Stimulated activated CD8-positive, alpha-beta memory T cell treated with anti-CD3 and anti-CD28 coated beads, Interleukin-7, amount 100 ng/mL, for 24 hours (primary cell): ENCODE data around the gene LAMA2.

ENCODE experiments used
- DNase-seq: peaks from one replicate; pipeline ENCODE4 v3.0.0-alpha.2; 2020; ENCODE audit warnings: low read depth

LAMA2 gene

DNA sequence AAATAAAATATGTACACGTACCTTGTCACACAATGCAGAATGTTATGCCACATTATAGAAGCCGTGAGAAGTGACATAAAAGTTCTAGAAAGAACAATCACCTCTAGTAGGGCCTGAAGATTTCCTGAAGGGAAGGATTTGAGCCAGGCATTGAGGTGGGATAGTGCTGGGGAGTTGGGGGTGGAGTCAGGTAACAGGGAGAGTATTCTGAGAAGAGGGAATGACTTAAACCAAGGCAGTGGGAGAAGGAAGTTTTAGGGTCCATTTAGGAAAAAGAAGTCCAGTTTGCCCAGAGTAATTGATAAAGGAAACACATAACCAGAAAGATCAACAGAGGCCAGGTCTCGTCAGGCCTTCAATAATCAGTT, 564.2 kb downstream of the LAMA2 start:
- no peak for DNase-seq

DNA sequence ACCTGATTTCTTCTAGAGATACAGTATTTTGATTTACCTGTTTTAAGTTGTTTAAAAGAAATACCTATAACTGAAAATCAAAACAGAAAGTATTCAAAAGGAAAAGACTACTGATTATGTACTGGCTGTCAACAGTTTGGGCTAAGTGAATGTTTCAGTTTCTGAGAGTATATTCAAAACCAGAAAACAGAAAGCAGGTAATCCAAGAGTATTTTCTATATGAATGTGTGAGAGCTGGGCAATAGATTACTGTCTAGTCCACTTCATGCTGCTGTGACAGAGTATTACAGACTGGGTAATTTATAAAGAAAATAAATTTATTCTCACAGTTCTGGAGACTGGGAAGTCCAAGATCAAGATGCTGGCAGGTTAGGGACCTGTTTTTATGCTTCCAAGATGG, 566.0 kb downstream of the LAMA2 start:
- no peak for DNase-seq

DNA sequence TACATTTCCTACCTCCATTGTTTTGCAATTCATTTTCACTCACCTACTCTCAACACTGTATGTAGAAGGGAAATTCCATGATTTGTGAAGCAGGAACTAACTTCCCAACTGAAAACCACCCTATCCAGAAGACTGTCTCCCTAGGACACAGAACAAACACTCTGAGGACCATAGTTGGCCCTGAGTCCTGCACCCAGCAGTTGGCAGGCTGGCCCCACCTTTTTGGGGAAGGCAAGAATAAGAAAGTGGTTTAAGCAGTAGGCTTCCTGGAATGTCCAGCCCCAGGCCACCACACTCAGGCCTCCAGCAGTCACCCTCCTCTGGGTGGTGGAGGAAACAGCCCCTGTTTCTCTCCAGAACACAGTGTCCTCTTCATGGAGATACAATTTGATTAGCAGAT, 568.2 kb downstream of the LAMA2 start:
- no peak for DNase-seq

DNA sequence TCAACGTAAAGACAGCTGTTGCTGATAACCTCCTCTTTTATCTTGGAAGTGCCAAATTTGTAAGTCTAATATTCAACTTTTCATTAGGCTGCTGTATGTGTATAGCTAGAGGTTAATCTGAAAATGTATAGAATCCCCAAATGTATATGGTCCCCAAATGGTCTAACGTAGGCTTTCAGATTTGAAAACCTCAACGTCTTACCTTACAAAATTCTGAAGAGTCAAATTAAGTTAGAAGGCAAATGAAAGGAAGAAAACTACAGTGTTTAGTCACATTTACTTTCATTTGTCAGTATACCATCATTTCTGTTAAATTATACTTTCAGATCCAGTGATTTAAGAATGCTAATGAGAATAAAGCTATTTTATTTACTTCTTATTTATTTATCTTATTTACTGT, 570.1 kb downstream of the LAMA2 start:
- DNase-seq, result no peak

DNA sequence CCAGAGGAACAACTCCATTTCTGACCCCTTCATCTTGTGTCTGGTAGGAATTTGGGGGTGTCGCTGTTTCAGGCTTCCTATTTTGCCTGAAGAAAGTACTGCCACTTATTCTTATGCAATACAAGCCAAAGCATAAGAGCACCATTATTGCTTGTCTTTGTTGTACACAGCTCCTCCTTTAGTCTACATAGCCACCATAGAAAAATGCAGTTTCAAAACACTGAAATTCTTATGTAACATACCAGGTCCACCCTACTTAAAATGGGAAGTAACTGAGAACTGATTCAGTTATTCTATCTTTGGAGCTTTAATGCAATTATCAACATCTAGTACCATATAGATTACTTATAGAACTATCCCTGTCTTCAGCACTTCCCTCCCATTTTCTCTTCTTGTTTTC, 571.5 kb downstream of the LAMA2 start:
- no peak for DNase-seq

DNA sequence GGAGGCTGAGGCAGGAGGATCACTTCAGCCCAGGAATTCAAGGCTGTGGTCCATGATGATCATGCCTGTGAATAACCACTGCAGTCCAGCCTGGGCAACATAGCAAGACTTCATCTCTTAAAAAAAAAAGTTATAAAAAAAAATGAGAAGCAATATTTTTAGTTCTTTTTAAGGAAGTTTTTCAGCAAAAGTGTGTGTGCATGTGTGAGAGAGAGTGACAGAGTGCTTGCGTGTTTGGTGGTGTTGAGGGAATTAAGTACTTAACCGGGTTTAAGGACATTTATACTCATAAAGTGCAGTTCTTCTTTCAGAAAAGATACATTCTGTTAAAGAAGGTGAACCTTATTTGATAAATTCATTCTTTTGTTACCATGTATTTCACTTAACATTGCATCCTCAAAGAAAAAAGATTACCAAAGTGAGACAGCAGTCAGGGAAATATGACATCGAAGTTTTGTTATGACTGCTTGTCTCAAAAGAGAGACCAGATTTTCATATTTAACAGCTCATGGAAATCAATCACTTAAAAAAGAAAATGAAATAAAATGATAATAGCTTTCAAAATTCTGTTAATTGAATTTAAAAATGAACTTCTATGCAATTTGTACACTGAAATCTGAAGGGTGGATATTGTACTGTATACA, 572.3 kb downstream of the LAMA2 start:
- DNase-seq, result no peak

DNA sequence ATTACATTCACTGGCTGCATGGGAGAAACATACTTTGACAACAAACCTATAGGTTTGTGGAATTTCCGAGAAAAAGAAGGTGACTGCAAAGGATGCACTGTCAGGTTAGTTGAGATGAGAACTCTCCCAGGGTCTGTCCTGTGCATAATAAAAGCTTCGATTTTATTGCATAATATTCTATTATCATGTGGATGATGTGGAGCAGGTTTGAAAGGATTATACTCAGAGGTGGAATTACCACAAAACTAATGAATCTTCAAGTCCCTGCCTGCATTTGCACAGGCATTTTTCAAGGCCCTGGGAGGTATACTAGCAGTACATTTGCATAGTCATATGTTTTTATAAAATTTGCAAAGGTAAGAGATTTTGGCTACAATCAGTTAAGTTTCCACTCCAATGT, 577.3 kb downstream of the LAMA2 start:
- DNase-seq, result no peak

DNA sequence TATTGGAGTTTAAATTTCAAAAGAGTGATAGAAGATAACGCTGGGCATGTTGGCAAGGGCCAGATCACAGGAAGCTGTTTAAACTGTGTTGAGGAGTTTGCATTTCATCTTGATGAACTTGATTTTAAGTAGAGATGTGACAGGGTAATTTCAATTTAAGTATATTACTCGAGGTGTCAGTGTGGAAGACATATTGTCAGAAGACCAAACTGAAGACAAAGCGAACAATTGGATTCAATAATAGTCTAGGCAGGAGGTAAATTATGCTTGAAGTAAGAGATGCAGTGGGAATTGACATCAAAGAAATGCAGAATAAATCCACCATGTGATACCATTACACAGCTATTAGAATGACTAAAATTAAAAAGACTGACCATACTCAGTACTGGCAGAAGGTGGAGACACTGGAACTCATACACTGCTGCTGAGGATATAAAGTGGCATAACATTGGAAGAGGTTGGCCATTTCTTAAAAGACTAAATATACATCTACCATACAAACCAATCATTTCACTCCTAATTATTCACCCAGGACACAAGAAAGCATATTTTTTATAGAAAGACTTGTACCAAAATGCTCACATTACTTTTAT, 586.2 kb downstream of the LAMA2 start:
- no peak for DNase-seq

DNA sequence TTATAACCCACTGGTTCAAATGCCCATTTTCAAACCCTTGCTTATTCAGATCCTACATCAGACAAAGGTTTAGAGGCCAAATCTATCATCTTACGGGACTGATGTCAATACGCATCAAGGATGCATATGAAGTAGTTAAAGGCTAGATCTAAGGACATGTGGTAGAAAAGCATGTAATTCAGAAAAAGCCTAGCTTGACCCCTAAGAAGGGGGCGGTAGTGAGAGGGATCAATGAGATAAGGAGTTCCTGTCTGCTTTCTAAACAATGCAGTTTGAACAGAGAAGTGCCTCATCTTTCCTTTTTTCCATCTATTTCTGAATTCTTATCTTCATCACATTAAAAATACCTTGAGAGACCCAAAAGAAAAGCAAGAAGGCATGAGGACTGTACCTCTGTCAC, 589.3 kb downstream of the LAMA2 start:
- no peak for DNase-seq

DNA sequence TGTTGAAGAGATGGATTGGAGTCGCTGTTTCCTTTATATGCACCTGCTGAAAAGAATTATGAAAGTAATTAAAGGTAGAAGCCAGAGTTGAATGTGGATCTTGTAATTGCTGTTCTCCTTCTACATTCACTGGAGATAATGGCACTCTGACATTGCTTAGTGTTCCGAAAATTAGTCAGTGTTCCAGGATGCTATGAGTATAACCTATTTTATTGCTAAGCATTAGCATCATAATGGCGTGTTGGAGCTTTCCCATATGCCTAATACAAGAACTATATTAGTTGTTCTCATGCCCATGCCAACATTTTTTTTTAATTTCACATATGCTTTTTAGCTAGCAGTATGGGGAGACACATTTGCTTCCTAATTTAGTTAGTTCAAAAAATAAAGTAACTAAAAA, 590.6 kb downstream of the LAMA2 start:
- no peak for DNase-seq

DNA sequence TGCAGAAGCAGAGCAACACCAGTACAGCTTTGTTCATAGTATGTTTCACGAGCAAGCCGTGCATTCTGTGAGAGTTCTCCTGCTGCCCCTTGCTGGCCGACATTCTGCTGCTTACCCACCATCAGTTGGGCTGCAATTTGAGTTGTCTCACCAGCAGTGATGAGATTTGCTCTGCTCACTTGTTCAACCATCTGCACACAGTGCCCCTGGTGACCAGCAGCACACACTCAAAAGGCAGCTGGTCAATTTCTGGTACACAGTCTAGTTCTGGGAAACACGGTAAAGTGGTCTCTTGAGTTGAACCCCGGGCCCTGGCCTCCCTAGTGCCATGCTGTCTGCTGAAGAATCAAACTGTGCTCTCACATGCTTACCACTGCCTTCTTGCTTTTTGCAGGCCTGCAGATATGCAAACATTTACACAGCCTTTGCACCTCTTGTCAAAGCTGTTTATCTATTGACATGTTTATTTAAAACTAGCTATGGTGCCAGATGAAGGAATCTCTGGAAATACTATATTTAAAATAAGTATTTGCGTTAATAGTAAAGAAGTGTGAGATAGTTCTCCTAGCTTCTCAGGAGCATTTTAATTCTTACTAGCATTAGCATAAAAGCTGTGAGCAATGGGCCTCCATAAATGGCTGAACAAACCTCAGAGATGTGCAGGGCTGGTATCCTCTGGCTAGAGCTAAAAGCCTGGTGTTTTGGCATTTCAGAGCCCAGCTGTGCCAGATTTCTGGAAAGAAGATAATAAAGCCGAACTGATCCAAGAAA, 592.7 kb downstream of the LAMA2 start:
- no peak for DNase-seq

DNA sequence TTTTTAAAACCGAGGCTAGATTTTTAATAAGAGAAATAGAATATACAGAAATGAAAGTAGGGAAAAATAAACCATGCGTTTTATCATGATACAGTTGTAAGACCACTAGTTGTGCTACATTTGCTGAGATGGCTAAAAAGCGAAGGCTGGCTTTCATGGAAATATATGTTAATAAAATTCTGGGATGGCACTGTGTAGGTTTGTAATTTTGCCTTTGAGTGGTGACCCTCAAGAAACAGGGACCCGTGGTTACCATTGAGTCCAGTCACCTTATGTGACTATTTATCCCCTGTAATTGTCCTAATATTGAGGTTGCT, 593.3 kb downstream of the LAMA2 start:
- no peak for DNase-seq

DNA sequence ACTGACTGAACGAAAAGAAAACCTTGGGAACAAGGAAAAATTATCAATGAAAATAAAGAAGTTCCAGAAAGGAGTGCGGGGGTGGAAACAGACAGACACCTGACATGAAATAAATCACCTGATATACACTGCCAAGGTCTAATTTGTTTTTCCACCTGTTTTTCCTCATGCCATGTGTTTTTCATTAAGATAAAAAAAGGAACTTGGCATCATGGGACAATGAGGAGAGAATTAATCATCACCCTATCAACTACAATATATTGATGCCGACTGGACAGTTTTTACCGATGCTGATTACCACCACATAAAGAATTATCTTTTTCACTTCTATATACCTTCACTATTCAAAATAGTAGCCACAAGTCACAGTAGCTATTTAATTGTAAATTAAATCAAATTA, 593.9 kb downstream of the LAMA2 start:
- no peak for DNase-seq

DNA sequence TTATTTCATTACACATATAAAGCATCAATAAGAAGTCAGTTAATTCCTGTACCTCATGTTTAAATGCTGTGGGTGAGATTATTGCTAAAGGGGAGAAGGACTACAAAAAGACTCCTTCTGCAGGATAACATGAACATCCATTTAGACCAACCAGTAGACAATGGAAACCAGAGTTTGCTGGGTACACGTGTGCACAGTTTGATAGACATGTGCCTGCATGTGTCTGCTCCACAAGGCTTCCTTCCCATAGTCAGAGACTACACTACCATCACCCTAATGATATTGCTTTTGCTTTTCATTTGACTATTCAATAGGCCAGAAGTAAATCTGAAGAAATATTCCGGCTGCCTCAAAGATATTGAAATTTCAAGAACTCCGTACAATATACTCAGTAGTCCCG, 595.4 kb downstream of the LAMA2 start:
- no peak for DNase-seq

DNA sequence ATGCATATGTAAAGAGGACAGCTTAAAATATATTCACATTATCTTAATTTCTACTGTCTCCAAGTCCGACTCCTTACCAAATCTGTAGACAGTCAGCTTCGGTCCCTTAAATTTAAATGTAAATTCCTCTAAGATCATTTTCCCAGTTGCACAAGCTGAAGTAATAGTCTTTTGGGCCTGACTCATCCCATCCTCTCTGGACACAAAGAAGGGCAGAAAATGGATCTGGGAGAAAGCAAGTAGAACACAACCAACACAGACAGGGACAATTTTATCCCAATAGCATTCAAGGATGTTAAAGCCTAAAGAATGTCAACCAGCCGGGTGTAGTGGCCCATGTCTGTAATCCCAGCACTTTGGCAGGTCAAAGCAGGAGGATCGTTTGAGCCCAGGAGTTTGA, 598.8 kb downstream of the LAMA2 start:
- DNase-seq, result no peak

DNA sequence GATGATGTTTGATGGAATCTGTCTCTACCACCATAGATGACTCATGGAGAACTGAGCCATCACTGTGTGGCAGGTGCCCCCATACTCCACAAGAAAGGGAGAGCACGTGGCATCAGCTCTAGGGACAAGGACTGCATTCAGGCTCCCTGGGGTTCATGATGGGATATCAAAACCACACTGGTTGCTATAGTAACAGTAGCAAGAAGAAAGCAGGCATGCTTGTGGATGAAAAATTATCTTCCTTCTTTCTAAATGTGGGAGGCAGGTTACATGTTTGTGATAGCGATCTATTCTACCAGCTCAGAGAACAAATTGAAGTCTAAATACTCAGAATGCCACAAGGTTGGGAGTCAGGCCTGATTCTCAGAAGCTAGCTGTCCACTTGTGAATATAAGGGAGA, 602.8 kb downstream of the LAMA2 start:
- no peak for DNase-seq

DNA sequence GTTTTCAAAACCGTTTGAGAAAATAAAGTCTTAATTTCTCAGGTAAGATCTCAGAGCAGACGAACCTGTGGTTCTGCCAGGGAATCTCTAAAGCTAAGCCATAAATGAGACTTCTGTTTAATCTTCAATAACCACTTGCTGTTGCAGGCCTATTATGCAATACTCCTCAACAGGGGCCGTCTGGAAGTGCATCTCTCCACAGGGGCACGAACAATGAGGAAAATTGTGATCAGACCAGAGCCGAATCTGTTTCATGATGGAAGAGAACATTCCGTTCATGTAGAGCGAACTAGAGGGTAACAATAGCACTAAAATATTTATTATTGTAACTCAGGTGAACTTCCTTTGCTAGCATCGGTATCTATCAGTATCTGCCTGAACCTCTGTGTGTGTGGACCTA, 603.4 kb downstream of the LAMA2 start:
- no peak for DNase-seq

DNA sequence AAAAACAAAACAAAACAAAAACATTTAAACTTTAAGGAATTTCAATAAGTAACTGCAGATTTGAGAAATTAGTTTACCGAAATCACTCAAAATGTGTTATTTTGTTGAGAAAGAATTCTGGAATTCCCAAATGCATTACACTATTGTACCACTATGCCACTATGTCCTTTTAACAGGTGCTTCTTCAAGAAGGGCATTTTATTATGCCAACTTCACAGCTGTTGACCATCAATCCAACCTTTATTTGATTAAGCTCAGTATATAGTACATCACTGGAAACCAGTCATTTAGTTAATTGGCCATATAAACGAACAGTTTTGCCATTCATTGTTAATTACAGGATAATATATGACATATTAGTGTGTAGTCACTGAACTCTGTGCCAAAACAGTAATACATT, 605.4 kb downstream of the LAMA2 start:
- DNase-seq, result no peak

DNA sequence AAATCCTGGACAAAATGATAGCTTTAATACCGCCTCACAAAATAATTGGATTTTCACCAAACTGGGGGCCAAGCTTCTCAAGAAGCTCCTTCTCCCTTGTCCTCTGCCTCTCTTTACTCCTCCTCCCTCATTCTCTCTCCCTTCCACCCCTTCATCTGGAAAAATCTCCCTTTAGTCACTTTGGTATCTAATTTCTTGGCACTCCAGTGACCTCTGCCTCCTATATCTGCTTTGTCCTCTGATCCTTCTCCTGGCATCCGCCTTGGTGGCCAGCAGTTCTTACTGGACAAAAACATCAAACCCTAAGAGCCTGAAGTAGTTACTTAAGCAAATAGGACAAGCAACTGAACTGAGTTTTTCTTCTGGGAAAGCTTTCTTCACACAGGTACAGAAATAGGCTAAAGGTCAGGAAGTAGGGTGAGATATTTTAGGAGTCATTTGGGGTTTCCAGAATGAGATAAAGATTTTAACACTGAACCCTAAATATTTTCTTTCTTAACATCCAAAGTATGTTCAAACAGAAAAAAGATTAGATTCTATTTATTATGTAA, 606.4 kb downstream of the LAMA2 start:
- no peak for DNase-seq

DNA sequence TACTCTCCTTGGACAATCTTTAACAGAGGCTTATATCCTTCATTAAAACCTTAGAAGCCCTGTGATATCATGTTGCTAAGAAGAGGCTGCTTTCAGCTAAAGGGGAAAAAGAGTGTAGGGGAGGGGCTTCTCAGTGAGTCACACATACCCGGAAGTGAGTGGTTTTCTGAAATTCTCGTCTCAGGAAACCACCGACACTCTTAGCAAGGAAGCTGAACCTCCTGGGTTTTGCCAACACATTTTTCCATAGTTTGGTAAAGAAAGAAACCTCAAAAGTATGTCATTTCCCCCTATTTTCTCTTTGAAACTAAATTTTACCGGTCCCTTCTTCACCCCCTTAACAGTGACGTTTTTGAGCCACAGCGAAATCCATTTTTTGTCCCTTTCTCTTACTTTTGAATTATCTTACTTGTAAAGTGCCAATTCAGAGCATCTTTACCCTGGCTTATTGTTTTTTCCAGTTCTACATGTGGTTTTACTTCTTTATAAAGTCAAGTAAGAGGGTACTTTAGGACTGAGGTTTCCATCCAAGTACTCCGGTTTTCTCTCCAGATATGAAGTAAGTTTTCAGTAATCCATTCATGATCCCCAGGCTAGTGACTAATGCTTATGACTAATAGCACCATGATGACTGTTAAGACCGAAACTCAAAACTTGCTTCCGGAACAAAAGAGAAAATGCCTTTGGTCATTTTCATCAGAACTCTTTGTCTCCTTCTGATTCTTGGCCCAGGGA, 607.8 kb downstream of the LAMA2 start:
- peak; percentile 18 for DNase-seq

DNA sequence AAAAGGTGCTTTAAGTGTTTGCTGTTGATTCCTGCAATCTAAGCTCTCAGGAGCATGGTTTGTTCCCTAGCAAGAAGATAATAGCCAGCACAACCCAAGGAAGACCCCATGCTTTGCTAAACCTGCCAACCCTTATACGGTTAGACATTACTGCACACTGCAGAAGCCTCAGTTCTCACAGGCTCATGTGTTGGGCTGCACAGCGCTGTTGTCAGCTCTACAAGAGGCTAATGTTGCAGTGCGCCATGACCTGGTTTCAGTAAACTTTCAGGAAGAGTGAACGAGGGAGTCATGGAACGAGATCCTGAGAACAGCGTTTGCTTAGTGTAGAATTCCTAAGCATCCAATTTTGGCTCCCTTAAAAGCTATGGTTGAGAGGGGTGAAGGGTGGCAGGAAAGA, 608.5 kb downstream of the LAMA2 start:
- no peak for DNase-seq

DNA sequence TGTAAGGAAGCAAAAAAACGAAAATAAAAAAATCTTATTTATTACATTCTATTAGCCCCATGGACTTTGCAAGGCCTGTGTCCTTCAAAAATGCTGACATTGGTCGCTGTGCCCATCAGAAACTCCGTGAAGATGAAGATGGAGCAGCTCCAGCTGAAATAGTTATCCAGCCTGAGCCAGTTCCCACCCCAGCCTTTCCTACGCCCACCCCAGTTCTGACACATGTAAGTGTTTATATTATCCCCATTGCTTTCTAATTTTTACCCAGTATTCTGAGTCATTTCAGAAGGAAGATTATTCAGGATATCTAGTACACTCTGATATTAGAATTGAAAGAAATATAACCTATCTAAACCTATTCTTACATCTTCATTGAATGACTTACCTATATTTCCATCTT, 609.3 kb downstream of the LAMA2 start:
- no peak for DNase-seq

DNA sequence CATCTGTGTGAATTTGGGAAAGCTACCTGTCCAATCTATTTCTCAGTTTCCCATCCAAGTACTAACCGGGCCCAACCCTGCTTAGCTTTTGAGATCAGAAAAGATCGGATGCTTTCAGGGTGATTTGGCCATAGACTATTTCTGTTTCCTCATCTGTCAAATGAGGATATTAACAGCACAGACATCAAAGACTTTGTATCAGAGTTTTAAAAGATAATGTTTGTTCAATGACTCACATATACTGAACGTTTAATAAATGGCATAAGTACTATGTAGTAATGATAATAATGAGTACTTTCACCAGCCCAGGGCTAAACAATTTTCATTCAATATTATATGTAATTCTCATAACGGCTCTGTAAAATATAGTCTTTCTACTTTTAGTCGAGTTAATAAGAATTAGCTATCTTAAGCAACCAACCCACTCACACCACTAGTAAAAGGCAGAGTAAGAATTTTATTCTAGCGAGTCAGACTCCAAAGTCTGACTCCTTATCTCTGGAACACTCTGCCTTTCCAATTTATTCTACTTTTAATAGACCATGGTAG, 610.5 kb downstream of the LAMA2 start:
- DNase-seq, result no peak
